HT1080 (cell line): ENCODE data around the gene PLPP3. TPM values are rescaled to one million over a fixed set of nuclear protein-coding genes. Genes with fewer than 3 reads are reported as not detected.
A peak's percentile ranks its signal among the peaks of the same experiment; 100 is the strongest.

ENCODE experiments used
- DNase-seq: peaks from one replicate; pipeline ENCODE4 v3.0.0-alpha.2; 2015; ENCODE audit warnings: low read depth
- total RNA-seq: library from RNA; depleted of rRNA; stranded (reverse); fragments of >200 nt; shearing (Covaris generic); gene quantifications from 2 replicates; pipeline ENCODE4 v1.2.3, GENCODE V29; 2014

Gene PLPP3
- total RNA-seq, 1 experiment from 2014 or later: 10.4 TPM

- DNase-seq: peak; percentile 28
Observed at GRCh38 chr1:56576880-56577405, 2.4 kb downstream of the PLPP3 start.

DNA sequence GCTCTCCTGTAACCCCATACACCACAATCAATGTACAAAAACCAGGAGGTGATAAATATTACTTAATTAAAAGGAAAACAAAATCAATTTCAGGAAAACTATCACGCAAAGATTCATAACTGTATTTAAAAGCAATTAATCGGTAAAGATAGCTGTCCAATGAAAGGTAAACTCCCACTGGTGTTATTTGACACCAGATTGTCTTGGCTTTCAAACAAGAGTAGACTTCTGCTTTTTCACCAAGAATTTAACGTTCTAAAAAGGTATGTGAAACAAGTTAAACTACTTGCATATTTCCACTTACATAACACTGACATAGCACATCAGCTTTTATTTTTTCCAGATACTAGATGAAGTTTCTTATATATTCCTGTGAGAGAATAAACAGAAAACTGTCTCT is 3.5 kb downstream of the PLPP3 start:
- no peak for DNase-seq

- no peak for DNase-seq
Observed at GRCh38 chr1:56574794-56575193, 4.6 kb downstream of the PLPP3 start.

- DNase-seq: no peak
Observed at GRCh38 chr1:56573311-56573710, 6.1 kb downstream of the PLPP3 start.

- DNase-seq: no peak
Observed at GRCh38 chr1:56572334-56573050, 6.9 kb downstream of the PLPP3 start.

- no peak for DNase-seq
Observed at GRCh38 chr1:56571448-56571847, 7.9 kb downstream of the PLPP3 start.

GRCh38 chr1:56570924-56571372 is 8.4 kb downstream of the PLPP3 start:
- DNase-seq: no peak

DNA sequence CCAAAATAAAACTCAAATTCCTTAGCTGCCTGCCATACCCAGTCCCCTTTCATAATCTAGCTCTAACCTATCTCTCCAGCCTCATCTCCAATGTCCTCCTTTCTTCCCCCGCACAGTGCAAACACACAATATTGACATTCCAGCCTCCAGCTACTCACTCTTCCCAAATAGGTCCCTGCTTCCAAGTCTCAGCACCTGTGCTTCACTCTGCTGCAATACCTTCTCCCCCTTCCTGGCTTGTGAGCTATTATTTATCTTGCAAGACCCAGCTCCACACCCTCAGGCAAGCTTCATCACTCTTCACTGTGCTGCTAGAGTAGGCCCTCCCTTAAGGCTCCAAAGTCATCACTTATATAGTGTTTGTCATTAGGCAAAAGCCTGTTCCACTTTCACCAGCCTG is 9.7 kb downstream of the PLPP3 start:
- no peak for DNase-seq

- no peak for DNase-seq
Observed at GRCh38 chr1:56566994-56567393, 12.4 kb downstream of the PLPP3 start.

- DNase-seq: no peak
Observed at GRCh38 chr1:56566061-56566744, 13.2 kb downstream of the PLPP3 start.

DNA sequence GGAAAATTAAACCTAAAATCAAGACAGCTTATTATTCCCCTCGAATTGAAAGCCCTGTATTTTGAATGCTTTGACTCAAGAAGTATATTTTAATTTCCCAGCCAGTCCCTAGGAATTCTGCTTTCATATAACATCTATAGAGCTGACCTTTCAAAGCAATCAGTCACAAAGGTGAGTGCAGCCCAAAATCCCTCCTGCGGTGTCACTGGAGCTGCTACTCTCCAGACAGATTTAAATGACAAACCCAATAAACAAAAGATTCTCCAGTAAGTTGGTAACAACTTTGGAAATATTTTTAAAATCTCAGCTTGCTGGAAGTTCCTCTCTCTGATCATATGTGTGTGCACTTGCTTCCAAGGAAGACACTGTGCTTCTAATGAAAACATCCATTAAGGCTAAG is 14.7 kb downstream of the PLPP3 start:
- no peak for DNase-seq

DNA sequence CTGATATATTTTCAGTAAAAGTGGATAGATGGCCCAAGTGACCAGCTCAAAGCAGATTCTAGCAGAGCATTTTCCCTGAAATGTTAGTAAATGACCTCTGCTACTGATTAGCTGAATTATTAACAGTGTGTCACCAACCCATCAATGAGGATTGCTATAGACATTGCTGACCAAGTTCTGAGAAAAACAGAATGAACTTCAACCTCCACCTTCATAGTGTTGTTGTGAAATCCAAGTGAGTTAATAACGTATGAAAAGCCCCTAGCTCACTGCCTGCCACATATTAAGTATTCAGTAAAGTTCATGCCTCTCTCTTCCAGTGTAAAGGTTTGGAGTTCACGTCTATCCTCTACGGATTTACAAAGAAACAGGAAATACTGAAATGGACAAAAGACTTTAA is 15.8 kb downstream of the PLPP3 start:
- DNase-seq: no peak

GRCh38 chr1:56562891-56563452 is 16.4 kb downstream of the PLPP3 start:
- DNase-seq: no peak

GRCh38 chr1:56561227-56562019 is 17.9 kb downstream of the PLPP3 start:
- no peak for DNase-seq

DNA sequence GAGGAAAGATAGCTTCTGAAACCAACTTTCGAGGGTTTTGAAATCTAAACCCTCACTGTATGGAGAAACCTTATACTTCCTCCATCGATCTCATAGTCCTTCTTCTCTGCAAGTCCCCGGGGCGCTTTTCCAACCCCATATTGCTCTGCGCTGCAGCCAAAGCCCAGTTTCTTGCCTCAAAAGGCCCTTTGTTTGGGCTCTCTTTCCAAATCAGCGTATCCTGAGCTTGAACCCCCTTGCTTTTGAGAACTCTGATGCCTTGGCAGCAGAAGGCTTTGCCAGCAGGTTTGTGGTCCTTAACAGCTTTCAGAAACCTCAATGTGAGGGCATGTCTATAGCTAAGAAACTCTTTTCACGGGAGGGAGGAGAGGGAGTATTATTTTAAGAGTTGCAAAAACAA is 21.6 kb downstream of the PLPP3 start:
- no peak for DNase-seq

- DNase-seq: no peak
Observed at GRCh38 chr1:56555448-56555847, 23.9 kb downstream of the PLPP3 start.

- no peak for DNase-seq
Observed at GRCh38 chr1:56553046-56553445, 26.3 kb downstream of the PLPP3 start.

DNA sequence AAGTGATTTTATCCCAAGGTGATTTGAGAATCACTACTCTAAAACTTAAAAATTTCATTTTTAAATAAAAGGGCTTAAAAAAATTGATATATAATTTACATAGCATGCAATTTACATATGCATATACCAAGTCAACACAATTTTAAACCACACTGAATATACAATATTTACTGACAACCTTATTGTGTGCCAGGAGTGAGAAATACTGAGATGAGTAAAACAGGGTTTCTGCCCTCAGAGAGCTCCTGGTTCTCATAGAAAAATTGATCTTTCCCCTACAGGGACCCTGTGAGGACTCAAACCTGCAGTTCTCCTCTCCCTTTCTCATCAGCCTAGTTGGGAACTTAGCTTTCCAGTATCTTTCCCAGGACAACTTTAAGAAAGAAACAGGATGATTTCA is 27.0 kb downstream of the PLPP3 start:
- no peak for DNase-seq

DNA sequence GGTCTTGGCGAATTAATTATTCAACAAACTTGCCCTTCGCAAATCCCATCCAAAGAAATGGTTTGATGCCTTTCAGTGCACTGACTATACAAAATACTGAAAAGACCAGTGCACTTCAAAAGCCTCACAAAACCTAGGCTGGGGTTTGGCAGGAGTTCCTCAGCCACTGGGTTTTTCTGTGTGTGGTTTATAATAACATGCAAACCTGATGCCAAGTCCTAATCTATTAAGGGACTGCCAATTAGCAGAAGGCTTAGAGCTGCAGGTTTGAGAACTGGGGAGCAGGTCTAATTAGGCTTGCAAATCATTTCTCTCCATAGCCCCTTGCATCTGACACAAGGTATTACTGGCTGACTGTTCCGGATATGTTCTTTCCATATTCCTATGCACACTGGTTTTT is 27.7 kb downstream of the PLPP3 start:
- no peak for DNase-seq

- no peak for DNase-seq
Observed at GRCh38 chr1:56550859-56551188, 28.5 kb downstream of the PLPP3 start.

- DNase-seq: no peak
Observed at GRCh38 chr1:56550138-56550858, 29.1 kb downstream of the PLPP3 start.
